PC-9 (cell line): ENCODE measurements around the gene MAGEC2. TPM values are rescaled to one million over a fixed set of nuclear protein-coding genes. Genes with fewer than 3 reads are reported as not detected.
A peak's percentile ranks its signal among the peaks of the same experiment; 100 is the strongest.

Source experiments
- Bru-seq: library from RNA; stranded (reverse); fragments of 400-500 nt; gene quantifications from one replicate; lab custom pipeline; 2021; lab: Mats Ljungman, UMichigan
- BruChase-seq, 2 experiments: library from RNA; stranded (reverse); fragments of 400-500 nt; gene quantifications; one replicate each; lab custom pipeline; 2021; lab: Mats Ljungman, UMichigan
- BruUV-seq: library from RNA; stranded (reverse); fragments of 400-500 nt; replicated peaks from 2 replicates; lab custom pipeline; 2021; lab: Mats Ljungman, UMichigan
- CTCF ChIA-PET: fragments of 300-600 bp; sonication (Branson Sonifier 250); formaldehyde crosslinking; loops from one replicate; lab custom pipeline; 2022; ENCODE audit warnings: antibody characterized with exemption; lab: Charles Lee
- POLR2A ChIA-PET: fragments of 300-600 bp; sonication (Branson Sonifier 250); formaldehyde crosslinking; loops from one replicate; lab custom pipeline; 2022; ENCODE audit warnings: antibody characterized with exemption; ENCODE audit not compliant: unreplicated experiment; lab: Charles Lee
- DNase-seq, 2 experiments: peaks; one replicate each; pipeline versions ENCODE4 v3.0.0 to v3.0.0-alpha.2; 2015 to 2022; ENCODE audit warnings: mixed read lengths in 1 of 2
- H2AFZ ChIP-seq: fragments of 200-600 bp; sonication (generic); 2 replicates; pipeline ENCODE4 v1.8.1; 2017; ENCODE audit warnings: antibody characterized with exemption
- H3F3A ChIP-seq: fragments of 200-600 bp; sonication (generic); 2 replicates; pipeline ENCODE4 v1.8.1; 2017; ENCODE audit warnings: antibody characterized with exemption, mild to moderate bottlenecking, low read depth; ENCODE audit not compliant: insufficient read depth
- H3K27ac ChIP-seq: fragments of 200-600 bp; sonication (generic); 2 replicates; pipeline ENCODE4 v1.6.1; 2016; ENCODE audit warnings: mixed run types
- H3K27me3 ChIP-seq: fragments of 200-600 bp; sonication (generic); 2 replicates; pipeline ENCODE4 v1.6.1; 2016; ENCODE audit warnings: low read depth, mixed run types; ENCODE audit not compliant: insufficient read depth
- H3K36me3 ChIP-seq: fragments of 200-600 bp; sonication (generic); 2 replicates; pipeline ENCODE4 v1.6.1; 2016; ENCODE audit warnings: low read depth, mixed run types
- H3K4me1 ChIP-seq: fragments of 200-600 bp; sonication (generic); replicated peaks from 2 replicates; pipeline ENCODE4 v1.6.1; 2016; ENCODE audit warnings: mixed run types; ENCODE audit not compliant: insufficient read depth
- H3K4me2 ChIP-seq: fragments of 200-600 bp; sonication (generic); 2 replicates; pipeline ENCODE4 v1.6.1; 2017; ENCODE audit warnings: mixed run types
- H3K4me3 ChIP-seq: fragments of 200-600 bp; sonication (generic); 2 replicates; pipeline ENCODE4 v1.6.1; 2016; ENCODE audit warnings: mixed run types
- H3K79me2 ChIP-seq: fragments of 200-600 bp; sonication (generic); 2 replicates; pipeline ENCODE4 v1.6.1; 2017; ENCODE audit warnings: low read depth, mixed run types
- H3K9me2 ChIP-seq: fragments of 200-600 bp; sonication (generic); 2 replicates; pipeline ENCODE4 v1.8.1; 2017; ENCODE audit warnings: mild to moderate bottlenecking; ENCODE audit not compliant: insufficient read depth
- H3K9me3 ChIP-seq: fragments of 200-600 bp; sonication (generic); 2 replicates; pipeline ENCODE4 v1.8.1; 2016; ENCODE audit warnings: low read depth; ENCODE audit not compliant: insufficient read depth
- H4K20me1 ChIP-seq: fragments of 200-600 bp; sonication (generic); 2 replicates; pipeline ENCODE4 v1.8.1; 2017; ENCODE audit not compliant: insufficient read depth
- EZH2 ChIP-seq: fragments of 200-600 bp; sonication (generic); IDR thresholded peaks from 2 replicates; pipeline ENCODE4 v1.8.0; 2017; ENCODE audit warnings: antibody characterized with exemption, low read depth
- intact Hi-C: fragments of 100-400 bp; cut with micrococcal nuclease; formaldehyde crosslinking; loops from one replicate; pipeline ENCODE4 v1.10.0; 2022; ENCODE audit not compliant: unreplicated experiment
- long read RNA-seq: library from polyadenylated mRNA; stranded (forward); transcript quantifications from one replicate; pipeline ENCODE4 v2.0.0, GENCODE V29; 2022
- total RNA-seq: library from RNA; stranded (reverse); gene quantifications from 2 replicates; pipeline ENCODE4 v1.2.3, GENCODE V29; 2021
- TF ChIP-seq, protein P1 (sequence below): fragments of 200-600 bp; sonication (generic); conservative IDR thresholded peaks from 2 replicates; pipeline ENCODE4 v1.6.1; 2017; ENCODE audit warnings: mixed run types, antibody characterized with exemption, mild to moderate bottlenecking, moderate library complexity

Gene MAGEC2, protein sequence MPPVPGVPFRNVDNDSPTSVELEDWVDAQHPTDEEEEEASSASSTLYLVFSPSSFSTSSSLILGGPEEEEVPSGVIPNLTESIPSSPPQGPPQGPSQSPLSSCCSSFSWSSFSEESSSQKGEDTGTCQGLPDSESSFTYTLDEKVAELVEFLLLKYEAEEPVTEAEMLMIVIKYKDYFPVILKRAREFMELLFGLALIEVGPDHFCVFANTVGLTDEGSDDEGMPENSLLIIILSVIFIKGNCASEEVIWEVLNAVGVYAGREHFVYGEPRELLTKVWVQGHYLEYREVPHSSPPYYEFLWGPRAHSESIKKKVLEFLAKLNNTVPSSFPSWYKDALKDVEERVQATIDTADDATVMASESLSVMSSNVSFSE
- not detected in 2 replicates for total RNA-seq
- Bru-seq, nascent RNA, result not detected
- BruChase-seq, experiment 1, labeled RNA remaining after a 2-hour chase, result percentile 13 among the genes with signal in this experiment
- BruChase-seq, experiment 2, labeled RNA remaining after a 6-hour chase, result percentile 23 among the genes with signal in this experiment
- long read RNA-seq, result 0 reads

DNA sequence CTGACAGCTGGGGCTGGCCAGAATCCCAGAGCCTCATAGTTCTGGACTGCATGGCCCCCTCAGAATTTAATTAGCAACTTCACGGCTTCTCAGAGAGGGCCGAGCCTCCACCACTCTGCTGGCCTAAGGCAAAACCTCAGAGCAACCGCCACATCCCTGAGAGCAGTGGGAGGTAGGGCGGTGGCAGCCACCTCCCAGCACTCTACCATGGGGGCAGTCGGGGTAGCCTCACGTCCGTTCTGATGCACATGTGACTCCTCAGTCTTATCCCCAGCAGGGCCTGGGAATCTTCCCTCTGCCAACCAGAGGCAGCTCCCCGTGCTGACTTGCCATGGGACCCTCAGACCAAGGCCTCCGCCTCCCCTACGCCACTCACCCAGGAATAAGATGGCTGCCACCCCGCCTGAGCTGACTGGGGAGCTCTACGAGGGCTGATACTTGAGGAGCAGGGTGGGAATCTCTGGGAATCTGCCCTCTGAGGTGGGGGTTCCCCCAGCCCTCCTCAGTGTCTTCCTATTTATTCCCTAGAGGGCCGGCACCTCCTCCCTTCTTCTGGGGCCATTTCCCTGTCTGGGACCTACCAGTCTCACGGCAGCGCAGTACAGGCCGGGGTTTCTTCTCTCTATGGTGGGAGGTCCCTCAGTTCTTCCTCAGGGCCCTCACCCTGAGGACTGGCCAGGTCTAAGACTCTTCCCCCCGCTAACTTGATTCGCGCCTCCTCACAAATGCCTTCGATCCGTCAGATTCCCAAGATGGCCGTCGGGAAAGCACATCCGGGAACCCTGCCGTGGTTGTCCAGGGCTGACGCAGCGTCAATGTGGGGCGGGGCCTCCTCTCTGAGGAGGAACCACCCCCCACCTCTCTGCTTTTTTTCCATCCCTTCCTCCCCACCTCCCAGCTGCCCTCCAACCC, at the start of gene MAGEC2:
Gene MAGEC2 (minus strand): TSS at position 769 of the 912 bp plus-strand sequence. CDS start 1,303 bp downstream, outside the sequence.
- no TSS peak for BruUV-seq
- H3K9me3 ChIP-seq, result no peaks in the 10 kb centered on the region
- H3K36me3 ChIP-seq, result no peaks in the 10 kb centered on the region
- POLR2A ChIA-PET, result no interaction called here
- H3K4me2 ChIP-seq, result no peak within 1 kb of the TSS
- CTCF ChIA-PET, result no interaction called here
- H4K20me1 ChIP-seq, result no peaks in the 10 kb centered on the region
- H2AFZ ChIP-seq, result no peak within 1 kb of the TSS
- intact Hi-C loops, result no loop called here
- no peak within 1 kb of the TSS for H3K27ac ChIP-seq
- no peaks in the 10 kb centered on the region for H3K27me3 ChIP-seq
- no peaks in the 10 kb centered on the region for H3K79me2 ChIP-seq
- H3K4me1 ChIP-seq, result no peaks in the 10 kb centered on the region
- H3K4me3 ChIP-seq, result no peak within 1 kb of the TSS
- DNase-seq, result no peak
- H3F3A ChIP-seq, result no peaks in the 10 kb centered on the region
- H3K9me2 ChIP-seq, result no peaks in the 10 kb centered on the region
- no peak for TF ChIP-seq EZH2

DNA sequence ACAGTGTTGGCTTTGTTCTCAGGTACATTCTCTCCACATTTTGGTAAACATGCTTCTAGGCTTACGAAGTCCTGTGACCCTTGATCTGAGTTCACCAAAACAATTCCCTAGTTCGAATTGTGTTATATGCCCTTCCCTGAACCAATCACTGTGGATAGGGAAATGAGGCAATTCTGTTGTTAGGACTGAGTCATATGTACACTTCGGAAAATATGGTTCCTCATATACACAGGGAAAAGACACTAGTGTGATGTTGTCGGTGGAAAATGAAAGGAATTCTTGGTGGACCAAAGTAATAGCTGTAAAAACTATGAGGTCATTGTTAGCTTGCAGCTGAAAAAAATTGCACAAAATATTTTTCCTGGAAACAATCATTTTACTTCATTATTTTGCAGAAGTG, 46.6 kb upstream of the MAGEC2 start:
- TF ChIP-seq, protein P1, sequence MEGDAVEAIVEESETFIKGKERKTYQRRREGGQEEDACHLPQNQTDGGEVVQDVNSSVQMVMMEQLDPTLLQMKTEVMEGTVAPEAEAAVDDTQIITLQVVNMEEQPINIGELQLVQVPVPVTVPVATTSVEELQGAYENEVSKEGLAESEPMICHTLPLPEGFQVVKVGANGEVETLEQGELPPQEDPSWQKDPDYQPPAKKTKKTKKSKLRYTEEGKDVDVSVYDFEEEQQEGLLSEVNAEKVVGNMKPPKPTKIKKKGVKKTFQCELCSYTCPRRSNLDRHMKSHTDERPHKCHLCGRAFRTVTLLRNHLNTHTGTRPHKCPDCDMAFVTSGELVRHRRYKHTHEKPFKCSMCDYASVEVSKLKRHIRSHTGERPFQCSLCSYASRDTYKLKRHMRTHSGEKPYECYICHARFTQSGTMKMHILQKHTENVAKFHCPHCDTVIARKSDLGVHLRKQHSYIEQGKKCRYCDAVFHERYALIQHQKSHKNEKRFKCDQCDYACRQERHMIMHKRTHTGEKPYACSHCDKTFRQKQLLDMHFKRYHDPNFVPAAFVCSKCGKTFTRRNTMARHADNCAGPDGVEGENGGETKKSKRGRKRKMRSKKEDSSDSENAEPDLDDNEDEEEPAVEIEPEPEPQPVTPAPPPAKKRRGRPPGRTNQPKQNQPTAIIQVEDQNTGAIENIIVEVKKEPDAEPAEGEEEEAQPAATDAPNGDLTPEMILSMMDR, result no peak
- no peak for TF ChIP-seq EZH2

DNA sequence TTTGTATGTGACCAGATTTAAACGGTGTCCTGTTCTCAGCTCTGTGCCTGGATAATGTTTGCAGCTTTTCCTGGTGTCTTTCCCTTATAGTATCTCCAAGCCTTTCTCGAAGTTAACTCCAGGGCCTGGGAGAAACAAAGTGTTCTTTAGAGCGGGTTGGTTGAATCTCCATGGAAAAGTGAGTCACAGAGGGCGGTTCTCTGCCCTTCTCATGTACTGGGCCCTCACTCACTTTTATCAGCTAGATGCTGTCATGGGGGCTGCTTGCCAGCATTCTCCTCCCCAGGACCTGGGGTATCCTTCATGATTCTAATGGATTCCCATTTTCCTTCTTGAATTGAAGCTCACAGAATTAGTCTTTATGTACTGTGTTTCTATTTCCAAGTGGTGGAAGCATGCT, 46.1 kb upstream of the MAGEC2 start:
- Histone ChIP-seq H4K20me1 (no peaks in the 10 kb centered on the region), H3K27ac (no peak overlapping the region), H3K4me2 (no peak overlapping the region), H2AFZ (no peak overlapping the region), H3K4me1 (no peaks in the 10 kb centered on the region), H3K27me3 (no peaks in the 10 kb centered on the region), H3K4me3 (no peak overlapping the region), H3F3A (no peaks in the 10 kb centered on the region), H3K9me2 (0 out of 2 replicates have a peak, but pooled peaks cover 6% of the 10 kb centered on the region), H3K36me3 (no peaks in the 10 kb centered on the region), H3K79me2 (no peaks in the 10 kb centered on the region), H3K9me3 (no peaks in the 10 kb centered on the region)
- no peak for TF ChIP-seq EZH2
- TF ChIP-seq, protein P1, result no peak
- BruUV-seq, result no TSS peak
- no peak for DNase-seq
- intact Hi-C loops, result no loop called here
- CTCF ChIA-PET, result no interaction called here
- POLR2A ChIA-PET, result no interaction called here

More for the DNA sequence above, 46.6 kb upstream of the MAGEC2 start:
- Histone ChIP-seq H3K4me1 (no peaks in the 10 kb centered on the region), H3K9me3 (no peaks in the 10 kb centered on the region), H3K36me3 (no peaks in the 10 kb centered on the region), H3K4me2 (no peak overlapping the region), H4K20me1 (no peaks in the 10 kb centered on the region), H3F3A (no peaks in the 10 kb centered on the region), H3K9me2 (0 out of 2 replicates have a peak, but pooled peaks cover 6% of the 10 kb centered on the region), H3K79me2 (no peaks in the 10 kb centered on the region), H3K4me3 (no peak overlapping the region), H2AFZ (no peak overlapping the region), H3K27me3 (no peaks in the 10 kb centered on the region), H3K27ac (no peak overlapping the region)
- DNase-seq, result no peak
- POLR2A ChIA-PET, result no interaction called here
- BruUV-seq, result no TSS peak
- CTCF ChIA-PET, result no interaction called here
- intact Hi-C loops, result no loop called here
